HG02642 (cell line): ENCODE measurements around the gene PGLYRP4.

Experiments used
- ATAC-seq: cut with Tn5 transposase; IDR thresholded peaks from one replicate; pipeline ENCODE4 v1.9.1; 2021; ENCODE audit warnings: mild to moderate bottlenecking; ENCODE audit not compliant: unreplicated experiment, poor library complexity

The PGLYRP4 gene

GRCh38 chr1:153305682-153306081 is 43.0 kb downstream of the PGLYRP4 start:
- no peak for ATAC-seq

GRCh38 chr1:153302308-153302707 is 46.3 kb downstream of the PGLYRP4 start:
- ATAC-seq, result no peak

GRCh38 chr1:153293851-153294250 is 54.8 kb downstream of the PGLYRP4 start:
- ATAC-seq, result no peak

- no peak for ATAC-seq
Observed at GRCh38 chr1:153293480-153293775, 55.2 kb downstream of the PGLYRP4 start.

- no peak for ATAC-seq
Observed at GRCh38 chr1:153292740-153293479, 55.7 kb downstream of the PGLYRP4 start.

- no peak for ATAC-seq
Observed at GRCh38 chr1:153292185-153292584, 56.5 kb downstream of the PGLYRP4 start.

GRCh38 chr1:153291514-153291913 is 57.1 kb downstream of the PGLYRP4 start:
- no peak for ATAC-seq

GRCh38 chr1:153288634-153289275 is 59.9 kb downstream of the PGLYRP4 start:
- ATAC-seq, result no peak
